IMR-90 (cell line): ENCODE measurements around the gene NIPAL4.

Source experiments
- CTCF ChIP-seq: conservative IDR thresholded peaks from 2 replicates; pipeline ENCODE4 v1.5.1; 2012; ENCODE audit warnings: mild to moderate bottlenecking, low read depth, low read length, improper control_type of control experiment
- MAFK ChIP-seq: IDR thresholded peaks from 2 replicates; pipeline ENCODE4 v1.6.1; 2012; ENCODE audit warnings: low read depth, low read length, improper control_type of control experiment
- POLR2A ChIP-seq: IDR thresholded peaks from 2 replicates; pipeline ENCODE4 v1.6.1; 2012; ENCODE audit warnings: mild to moderate bottlenecking, low read depth, low read length
- SMC3 ChIP-seq: fragments of 150-350 bp; IDR thresholded peaks from 2 replicates; pipeline ENCODE4 v1.6.1; 2016; ENCODE audit warnings: low read depth, mild to moderate bottlenecking, antibody characterized with exemption, low read length, moderate library complexity

DNA sequence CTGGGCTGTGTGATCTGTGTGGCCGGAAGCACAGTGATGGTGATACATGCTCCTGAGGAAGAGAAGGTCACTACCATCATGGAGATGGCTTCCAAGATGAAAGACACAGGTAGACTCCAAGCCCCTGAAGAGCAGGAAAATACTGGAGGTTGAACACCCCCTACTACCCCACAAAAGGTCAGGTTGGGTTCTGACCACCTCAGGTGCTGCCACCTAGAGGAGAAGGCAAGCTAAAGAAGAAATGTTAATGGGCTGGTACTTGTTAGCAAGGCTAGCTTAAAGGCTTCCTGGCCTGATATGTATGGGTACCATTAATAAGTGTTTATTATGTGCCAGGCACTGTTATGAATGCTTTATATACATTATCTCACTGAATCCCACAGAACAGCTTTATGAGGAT, 11.7 kb downstream of the NIPAL4 start:
- TF ChIP-seq CTCF = peak; percentile 55
- TF ChIP-seq POLR2A = no peak
- no peak for TF ChIP-seq MAFK
- TF ChIP-seq SMC3 = peak; percentile 49
